Uterus (tissue), 4 donors: ENCODE data around the gene CYP26C1. TPM values are rescaled to one million over a fixed set of nuclear protein-coding genes. Genes with fewer than 3 reads are reported as not detected.

Experiments used
- DNase-seq, 2 donors: peaks; one replicate each; pipeline ENCODE4 v3.0.0-alpha.2; 2019 to 2020
- H3K27ac ChIP-seq, 2 donors: fragments of 200-600 bp; sonication (generic); 1 replicate in 1 of 2; 2 replicates in 1 of 2; pipeline ENCODE4 v1.5.1; 2016 to 2018
- H3K27me3 ChIP-seq, 2 donors: fragments of 200-600 bp; sonication (generic); one replicate each; pipeline ENCODE4 v1.5.1; 2018 to 2019; ENCODE audit warnings: control low read depth in 1 of 2
- H3K36me3 ChIP-seq, 2 donors: fragments of 200-600 bp; sonication (generic); one replicate each; pipeline ENCODE4 v1.5.1; 2019; ENCODE audit warnings: control low read depth in 1 of 2
- H3K4me1 ChIP-seq, 2 donors: fragments of 200-600 bp; sonication (generic); one replicate each; pipeline ENCODE4 v1.5.1; 2018 to 2019; ENCODE audit warnings: control low read depth in 1 of 2
- H3K4me3 ChIP-seq, 2 donors: fragments of 200-600 bp; sonication (generic); 1 replicate in 1 of 2; 2 replicates in 1 of 2; pipeline ENCODE4 v1.5.1; 2018 to 2019; ENCODE audit warnings: mild to moderate bottlenecking in 1 of 2
- H3K9me3 ChIP-seq, 2 donors: fragments of 200-600 bp; sonication (generic); one replicate each; pipeline ENCODE4 v1.5.1; 2019; ENCODE audit warnings: control low read depth in 1 of 2
- POLR2A ChIP-seq, 2 donors: fragments of 450-650 bp; IDR thresholded peaks; one replicate each; pipeline ENCODE4 v1.6.1; 2016; ENCODE audit warnings: antibody characterized with exemption in 2 of 2, mild to moderate bottlenecking in 1 of 2, moderate library complexity in 1 of 2
- intact Hi-C: fragments of 100-400 bp; cut with DNase I; formaldehyde crosslinking; loops from one replicate; pipeline ENCODE4 v1.15.1; 2023; ENCODE audit warnings: low total_unique reads
- total RNA-seq, 4 donors: library from RNA; depleted of rRNA in 3 of 4; stranded (reverse); fragments of >200 nt in 3 of 4; gene quantifications; one replicate each; pipeline versions ENCODE4 v1.1.0 to v1.2.4, GENCODE V29; 2014 to 2023
- TF ChIP-seq, protein P1 (sequence below), 4 experiments: fragments of 200-600 bp in 2 of 4; fragments of 450-650 bp in 2 of 4; sonication (generic) in 2 of 4; IDR thresholded peaks; one replicate each; pipeline ENCODE4 v1.5.1; 2016 to 2019; ENCODE audit warnings: antibody characterized with exemption in 4 of 4, mild to moderate bottlenecking in 2 of 4, moderate library complexity in 1 of 4
- donor health status: DM: yes; HTN: yes; CAD: no.

The CYP26C1 gene
- total RNA-seq, 4 donors from 2014 or later: 0.15 to 0.41 TPM; not detected in 2

DNA sequence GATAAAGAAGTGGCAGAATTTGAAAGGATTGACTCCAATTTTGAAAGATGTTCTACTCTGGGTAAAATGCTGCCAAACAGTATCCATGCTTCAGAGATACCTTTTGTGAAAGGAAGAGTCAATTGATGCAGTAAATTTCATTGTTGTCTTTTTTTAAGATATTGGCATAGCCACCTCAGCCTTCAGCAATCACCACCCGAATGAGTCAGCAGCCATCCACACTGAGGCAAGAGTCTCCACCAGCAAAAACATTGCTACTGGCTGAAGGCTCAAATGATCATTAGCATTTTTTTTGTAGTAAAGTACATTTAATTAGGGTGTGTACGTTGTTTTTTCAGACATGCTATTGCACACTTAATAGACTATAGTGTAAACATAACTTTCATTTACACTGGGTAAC is 31.7 kb upstream of the CYP26C1 start:
- H3K9me3 ChIP-seq: no peaks in the 10 kb centered on the region
- H3K4me3 ChIP-seq: no peak overlapping the region
- TF ChIP-seq, protein P1, sequence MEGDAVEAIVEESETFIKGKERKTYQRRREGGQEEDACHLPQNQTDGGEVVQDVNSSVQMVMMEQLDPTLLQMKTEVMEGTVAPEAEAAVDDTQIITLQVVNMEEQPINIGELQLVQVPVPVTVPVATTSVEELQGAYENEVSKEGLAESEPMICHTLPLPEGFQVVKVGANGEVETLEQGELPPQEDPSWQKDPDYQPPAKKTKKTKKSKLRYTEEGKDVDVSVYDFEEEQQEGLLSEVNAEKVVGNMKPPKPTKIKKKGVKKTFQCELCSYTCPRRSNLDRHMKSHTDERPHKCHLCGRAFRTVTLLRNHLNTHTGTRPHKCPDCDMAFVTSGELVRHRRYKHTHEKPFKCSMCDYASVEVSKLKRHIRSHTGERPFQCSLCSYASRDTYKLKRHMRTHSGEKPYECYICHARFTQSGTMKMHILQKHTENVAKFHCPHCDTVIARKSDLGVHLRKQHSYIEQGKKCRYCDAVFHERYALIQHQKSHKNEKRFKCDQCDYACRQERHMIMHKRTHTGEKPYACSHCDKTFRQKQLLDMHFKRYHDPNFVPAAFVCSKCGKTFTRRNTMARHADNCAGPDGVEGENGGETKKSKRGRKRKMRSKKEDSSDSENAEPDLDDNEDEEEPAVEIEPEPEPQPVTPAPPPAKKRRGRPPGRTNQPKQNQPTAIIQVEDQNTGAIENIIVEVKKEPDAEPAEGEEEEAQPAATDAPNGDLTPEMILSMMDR (IDR thresholded peaks at IDR 0.05): no peak
- TF ChIP-seq POLR2A (IDR thresholded peaks at IDR 0.05): no peak
- H3K36me3 ChIP-seq: no peaks in the 10 kb centered on the region
- H3K27ac ChIP-seq: no peak overlapping the region
- no peak for DNase-seq
- intact Hi-C loops: no loop called here
- H3K27me3 ChIP-seq: no peaks in the 10 kb centered on the region
- H3K4me1 ChIP-seq: no peaks in the 10 kb centered on the region

DNA sequence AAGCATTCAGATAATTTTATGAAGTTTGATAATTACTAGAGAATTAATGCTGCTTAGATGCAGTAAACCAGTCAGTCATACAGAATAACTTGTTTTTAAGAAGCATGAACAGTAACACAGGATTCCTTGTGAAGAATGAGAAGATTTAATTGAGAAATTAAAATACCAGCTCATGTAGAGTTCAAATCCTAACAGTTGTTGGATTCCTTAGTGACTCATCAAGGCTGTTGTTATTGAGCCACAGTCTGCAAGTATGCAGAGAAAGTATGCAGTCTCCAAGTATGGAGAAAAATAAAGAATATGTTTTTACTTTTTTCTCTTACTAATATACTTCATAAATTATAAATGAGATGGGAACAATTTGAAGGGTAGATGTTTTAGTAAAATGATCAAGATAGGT is 30.2 kb upstream of the CYP26C1 start:
- TF ChIP-seq POLR2A (IDR thresholded peaks at IDR 0.05): no peak
- TF ChIP-seq, protein P1 (IDR thresholded peaks at IDR 0.05): no peak
- Histone ChIP-seq H3K27me3 (no peaks in the 10 kb centered on the region), H3K36me3 (no peaks in the 10 kb centered on the region), H3K4me3 (no peak overlapping the region), H3K9me3 (no peaks in the 10 kb centered on the region), H3K4me1 (peaks cover 0 to 3% of the 10 kb centered on the region in 2 donors), H3K27ac (peak overlapping the region; percentile 15 to 63)
- intact Hi-C loops: no loop called here
- DNase-seq: no peak

DNA sequence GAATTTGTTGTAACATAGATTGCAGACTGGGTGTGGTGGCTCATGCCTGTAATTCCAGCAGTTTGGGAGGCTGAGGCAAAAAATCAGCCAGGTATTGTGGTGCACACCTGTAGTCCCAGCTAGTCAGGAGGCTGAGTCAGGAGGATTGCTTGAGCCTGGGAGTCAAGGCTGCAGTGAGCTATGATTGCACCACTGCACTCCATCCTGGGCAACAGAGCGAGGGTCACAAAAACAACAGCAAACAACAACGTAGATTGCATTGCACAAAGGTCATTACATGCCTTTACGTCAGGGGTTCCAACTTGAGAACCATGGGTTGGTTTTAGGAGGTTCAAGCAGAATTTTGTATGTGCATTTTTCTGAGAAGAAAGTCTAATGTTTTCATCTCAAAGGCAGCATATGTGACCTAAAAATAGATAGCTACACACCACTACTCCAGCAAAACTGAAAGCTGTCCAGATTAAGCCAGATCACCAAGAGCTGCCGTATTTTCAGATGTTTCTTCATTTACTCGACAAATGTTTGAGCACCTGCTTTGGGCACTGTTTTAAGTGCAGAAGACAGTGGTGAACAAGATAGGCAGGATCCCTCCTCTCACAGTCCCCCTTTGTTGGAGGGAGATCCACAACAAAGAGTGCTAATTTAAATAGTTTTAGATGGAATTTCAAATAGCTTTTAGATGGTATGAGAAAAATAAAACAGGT is 28.3 kb upstream of the CYP26C1 start:
- no peak for DNase-seq
- TF ChIP-seq, protein P1 (IDR thresholded peaks at IDR 0.05): no peak
- no peak for TF ChIP-seq POLR2A (IDR thresholded peaks at IDR 0.05)
- peaks cover 0 to 3% of the 10 kb centered on the region in 2 donors for H3K4me1 ChIP-seq
- no peaks in the 10 kb centered on the region for H3K9me3 ChIP-seq
- H3K27me3 ChIP-seq: no peaks in the 10 kb centered on the region
- no peak overlapping the region for H3K27ac ChIP-seq
- H3K36me3 ChIP-seq: no peaks in the 10 kb centered on the region
- intact Hi-C loops: no loop called here
- H3K4me3 ChIP-seq: no peak overlapping the region

DNA sequence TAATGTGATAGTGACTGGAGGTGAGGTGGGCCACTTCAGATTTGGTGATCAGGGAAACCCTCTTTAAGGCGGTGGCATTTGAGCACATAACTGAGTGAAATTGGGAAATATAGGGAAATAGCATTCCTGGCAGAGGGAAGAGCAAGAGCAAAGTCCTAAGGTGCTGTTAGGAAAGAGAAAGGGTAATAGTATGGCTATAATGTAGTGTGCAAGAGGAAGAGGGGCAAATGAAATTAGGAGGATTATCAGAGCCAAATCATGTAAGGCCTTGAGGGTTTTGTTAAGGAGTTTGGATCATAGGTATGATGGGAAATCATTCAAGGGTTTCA is 27.8 kb upstream of the CYP26C1 start:
- H3K9me3 ChIP-seq: no peaks in the 10 kb centered on the region
- H3K36me3 ChIP-seq: no peaks in the 10 kb centered on the region
- peaks cover 0 to 3% of the 10 kb centered on the region in 2 donors for H3K4me1 ChIP-seq
- no peak overlapping the region for H3K27ac ChIP-seq
- no peak for DNase-seq
- no peaks in the 10 kb centered on the region for H3K27me3 ChIP-seq
- H3K4me3 ChIP-seq: no peak overlapping the region
- intact Hi-C loops: no loop called here
- TF ChIP-seq, protein P1 (IDR thresholded peaks at IDR 0.05): no peak
- no peak for TF ChIP-seq POLR2A (IDR thresholded peaks at IDR 0.05)

DNA sequence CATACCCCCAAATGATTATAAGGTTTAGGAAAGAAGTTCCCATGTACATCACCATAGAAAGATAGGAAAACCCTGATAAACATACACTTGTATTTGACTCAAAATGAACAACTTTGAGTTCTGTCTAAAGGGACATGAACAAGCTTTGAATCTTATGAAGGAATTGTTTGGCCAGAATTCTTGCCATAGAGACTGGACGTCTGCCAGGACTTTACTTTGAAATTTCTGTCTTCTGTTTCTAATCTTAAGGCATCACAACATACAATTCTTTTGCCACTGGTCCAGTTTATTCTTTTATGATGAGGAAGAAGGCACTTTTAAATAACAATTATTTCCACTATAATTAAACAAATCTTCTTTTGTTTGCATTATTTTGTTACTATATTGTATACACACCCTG is 26.2 kb upstream of the CYP26C1 start:
- TF ChIP-seq, protein P1 (IDR thresholded peaks at IDR 0.05): no peak
- no peak for TF ChIP-seq POLR2A (IDR thresholded peaks at IDR 0.05)
- Histone ChIP-seq H3K4me3 (no peak overlapping the region), H3K4me1 (peaks cover 0 to 3% of the 10 kb centered on the region in 2 donors), H3K27ac (no peak overlapping the region), H3K9me3 (no peaks in the 10 kb centered on the region), H3K27me3 (no peaks in the 10 kb centered on the region), H3K36me3 (no peaks in the 10 kb centered on the region)
- no peak for DNase-seq
- intact Hi-C loops: no loop called here
